Esophagus squamous epithelium (tissue), 5 donors: ENCODE measurements around the gene ARMC5. TPM values are rescaled to one million over a fixed set of nuclear protein-coding genes. Genes with fewer than 3 reads are reported as not detected.
"Not testable (repeated sequence)": the region's sequence is repeated elsewhere in the genome, so short reads cannot be mapped to it uniquely, and the experiment has no call there.

Source experiments
- DNase-seq: peaks from one replicate; lab custom pipeline; 2025; lab: John Stamatoyannopoulos, UW
- H3K27ac ChIP-seq, 4 donors: fragments of 200-600 bp; sonication (generic); one replicate each; pipeline ENCODE4 v1.5.1; 2016 to 2019; ENCODE audit warnings: mild to moderate bottlenecking in 1 of 4
- H3K27me3 ChIP-seq, 4 donors: fragments of 200-600 bp; sonication (generic); 1 replicate in 3 of 4; 2 replicates in 1 of 4; pipeline versions ENCODE4 v1.5.1 to v1.6.0; 2017 to 2021; ENCODE audit warnings: antibody characterized with exemption in 1 of 4
- H3K36me3 ChIP-seq, 3 donors: fragments of 200-600 bp; sonication (generic); one replicate each; pipeline ENCODE4 v1.5.1; 2016 to 2019
- H3K4me1 ChIP-seq, 3 donors: fragments of 200-600 bp; sonication (generic); one replicate each; pipeline ENCODE4 v1.5.1; 2017 to 2019
- H3K4me3 ChIP-seq, 4 donors: fragments of 200-600 bp; sonication (generic); 1 replicate in 3 of 4; 2 replicates in 1 of 4; pipeline ENCODE4 v1.5.1; 2016 to 2019; ENCODE audit warnings: mild to moderate bottlenecking in 2 of 4, moderate library complexity in 1 of 4
- H3K9me3 ChIP-seq, 3 donors: fragments of 200-600 bp; sonication (generic); one replicate each; pipeline ENCODE4 v1.5.1; 2016 to 2019
- POLR2A ChIP-seq, 4 donors: fragments of 450-650 bp; IDR thresholded peaks; one replicate each; pipeline ENCODE4 v1.6.1; 2017; ENCODE audit warnings: antibody characterized with exemption in 4 of 4, mild to moderate bottlenecking in 4 of 4, moderate library complexity in 3 of 4
- WGBS, 2 donors: methylation state at CpG; one replicate each; pipeline ENCODE4 v1.1.5; 2018; 5-methylcytosine and 5-hydroxymethylcytosine counted together
- intact Hi-C: fragments of 100-400 bp; cut with DNase I; formaldehyde crosslinking; loops from one replicate; pipeline ENCODE4 v1.15.0; 2022
- total RNA-seq, 4 donors: library from RNA; depleted of rRNA; stranded (reverse); fragments of >200 nt; gene quantifications; one replicate each; pipeline ENCODE4 v1.1.0, GENCODE V29; 2016
- TF ChIP-seq, protein P1 (sequence below), 6 experiments: fragments of 450-650 bp in 4 of 6; fragments of 200-600 bp in 2 of 6; sonication (generic) in 2 of 6; IDR thresholded peaks; one replicate each; pipeline ENCODE4 v1.5.1; 2016 to 2019; ENCODE audit warnings: antibody characterized with exemption in 6 of 6, mild to moderate bottlenecking in 4 of 6, moderate library complexity in 4 of 6
- donor health status: DM: yes; HTN: yes; CAD: no.

The ARMC5 gene
- total RNA-seq, 4 donors from 2014 or later = 5.9 to 14.8 (median 9.7) TPM

DNA sequence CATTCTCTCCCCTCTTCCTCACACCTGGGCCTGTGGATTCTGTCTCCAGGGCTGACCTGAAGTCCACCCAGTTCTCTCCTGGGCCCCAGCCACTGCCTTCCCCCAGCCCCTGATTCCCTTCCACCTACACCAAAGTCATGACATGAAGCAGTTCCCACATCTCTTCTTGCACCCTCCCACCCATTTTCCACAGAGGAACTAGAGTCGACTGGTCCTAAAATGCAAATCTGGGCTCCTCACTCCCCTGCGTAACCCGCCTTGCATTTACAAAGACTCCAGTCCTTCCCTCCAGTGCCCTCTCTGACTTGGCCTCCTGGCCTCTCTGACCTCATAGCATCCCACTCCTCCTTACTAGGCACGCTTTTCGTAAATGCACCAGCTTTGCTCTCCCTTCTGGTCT, 45.9 kb upstream of the ARMC5 start:
- peaks cover 0 to 45% (median 0%) of the 10 kb centered on the region in 4 donors for H3K27me3 ChIP-seq
- H3K4me1 ChIP-seq = no peaks in the 10 kb centered on the region
- no peaks in the 10 kb centered on the region for H3K36me3 ChIP-seq
- H3K27ac ChIP-seq = no peak overlapping the region
- WGBS, 2 donors = 83 to 94% methylated on average over 5 of the region's 5 CpGs
- intact Hi-C loops = no loop called here
- no peak for TF ChIP-seq POLR2A (IDR thresholded peaks at IDR 0.05)
- TF ChIP-seq, protein P1, sequence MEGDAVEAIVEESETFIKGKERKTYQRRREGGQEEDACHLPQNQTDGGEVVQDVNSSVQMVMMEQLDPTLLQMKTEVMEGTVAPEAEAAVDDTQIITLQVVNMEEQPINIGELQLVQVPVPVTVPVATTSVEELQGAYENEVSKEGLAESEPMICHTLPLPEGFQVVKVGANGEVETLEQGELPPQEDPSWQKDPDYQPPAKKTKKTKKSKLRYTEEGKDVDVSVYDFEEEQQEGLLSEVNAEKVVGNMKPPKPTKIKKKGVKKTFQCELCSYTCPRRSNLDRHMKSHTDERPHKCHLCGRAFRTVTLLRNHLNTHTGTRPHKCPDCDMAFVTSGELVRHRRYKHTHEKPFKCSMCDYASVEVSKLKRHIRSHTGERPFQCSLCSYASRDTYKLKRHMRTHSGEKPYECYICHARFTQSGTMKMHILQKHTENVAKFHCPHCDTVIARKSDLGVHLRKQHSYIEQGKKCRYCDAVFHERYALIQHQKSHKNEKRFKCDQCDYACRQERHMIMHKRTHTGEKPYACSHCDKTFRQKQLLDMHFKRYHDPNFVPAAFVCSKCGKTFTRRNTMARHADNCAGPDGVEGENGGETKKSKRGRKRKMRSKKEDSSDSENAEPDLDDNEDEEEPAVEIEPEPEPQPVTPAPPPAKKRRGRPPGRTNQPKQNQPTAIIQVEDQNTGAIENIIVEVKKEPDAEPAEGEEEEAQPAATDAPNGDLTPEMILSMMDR (IDR thresholded peaks at IDR 0.05) = no peak
- DNase-seq = no peak
- no peak overlapping the region for H3K4me3 ChIP-seq
- H3K9me3 ChIP-seq = no peaks in the 10 kb centered on the region

DNA sequence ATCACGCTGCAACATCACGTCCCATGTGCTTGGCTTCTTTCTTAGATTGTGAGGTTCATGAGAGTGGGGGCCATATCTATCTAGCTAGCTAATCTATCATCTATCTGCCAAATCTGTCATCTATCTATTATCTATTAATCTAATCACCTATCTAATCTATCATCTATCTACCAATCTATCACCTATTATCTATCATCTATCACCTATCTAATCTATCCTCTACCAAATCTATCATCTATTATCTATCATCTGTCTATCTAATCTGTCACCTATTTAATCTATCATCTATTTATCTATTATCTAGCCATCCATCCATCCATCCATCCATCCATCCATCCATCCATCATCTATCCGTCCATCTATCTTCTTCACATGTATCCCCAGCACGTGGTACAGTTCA, 45.4 kb upstream of the ARMC5 start:
- H3K36me3 ChIP-seq = no peaks in the 10 kb centered on the region
- intact Hi-C loops = no loop called here
- H3K27ac ChIP-seq = no peak overlapping the region
- peaks cover 0 to 50% (median 0%) of the 10 kb centered on the region in 4 donors for H3K27me3 ChIP-seq
- H3K9me3 ChIP-seq = no peaks in the 10 kb centered on the region
- no peak for DNase-seq
- no peaks in the 10 kb centered on the region for H3K4me1 ChIP-seq
- WGBS, 2 donors = 82 to 89% methylated on average over 4 of the region's 4 CpGs
- no peak overlapping the region for H3K4me3 ChIP-seq
- TF ChIP-seq, protein P1 (IDR thresholded peaks at IDR 0.05) = no peak
- TF ChIP-seq POLR2A (IDR thresholded peaks at IDR 0.05) = no peak

DNA sequence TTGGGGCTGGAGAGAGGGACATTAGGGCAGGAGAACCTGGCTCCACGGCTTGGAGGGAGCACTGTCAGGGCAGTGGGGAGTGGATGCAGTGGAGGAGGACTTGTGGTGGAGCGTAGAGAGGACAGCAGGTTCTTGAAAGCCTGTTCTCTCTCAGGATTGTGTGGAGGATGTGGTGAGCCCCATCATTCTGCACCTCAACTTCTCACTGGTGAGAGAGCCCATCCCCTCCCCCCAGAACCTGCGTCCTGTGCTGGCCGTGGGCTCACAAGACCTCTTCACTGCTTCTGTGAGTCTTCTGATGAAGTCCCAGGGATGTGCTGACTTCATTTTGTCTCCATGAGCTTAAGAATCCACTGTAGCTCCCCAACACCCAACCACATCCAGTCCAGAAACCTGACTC, 44.6 kb upstream of the ARMC5 start:
- Histone ChIP-seq H3K9me3 (no peaks in the 10 kb centered on the region), H3K4me3 (no peak overlapping the region), H3K4me1 (no peaks in the 10 kb centered on the region), H3K36me3 (no peaks in the 10 kb centered on the region), H3K27me3 (peaks cover 0 to 55% (median 0%) of the 10 kb centered on the region in 4 donors), H3K27ac (no peak overlapping the region)
- DNase-seq = no peak
- 70 to 72% methylated on average over 4 of the region's 4 CpGs for WGBS, 2 donors
- intact Hi-C loops = no loop called here
- TF ChIP-seq, protein P1 (IDR thresholded peaks at IDR 0.05) = no peak

DNA sequence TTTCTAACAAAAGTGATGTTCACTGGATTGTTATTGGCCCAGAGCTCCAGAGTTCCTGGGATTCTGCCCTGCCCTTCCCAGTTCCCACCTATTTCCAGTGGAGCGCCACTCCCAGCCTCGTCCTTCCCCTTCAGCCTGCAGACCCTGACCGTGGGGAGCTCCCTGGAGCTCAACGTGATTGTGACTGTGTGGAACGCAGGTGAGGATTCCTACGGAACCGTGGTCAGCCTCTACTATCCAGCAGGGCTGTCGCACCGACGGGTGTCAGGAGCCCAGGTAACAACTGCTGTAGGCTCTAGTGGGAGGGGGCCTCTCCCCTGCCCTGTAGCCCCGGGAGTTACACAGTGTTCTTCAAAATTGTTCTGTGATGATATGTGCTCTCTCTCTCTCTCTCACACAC, 42.9 kb upstream of the ARMC5 start:
- DNase-seq = no peak
- intact Hi-C loops = no loop called here
- H3K27me3 ChIP-seq = peaks cover 0 to 58% (median 0%) of the 10 kb centered on the region in 4 donors
- H3K27ac ChIP-seq = no peak overlapping the region
- no peaks in the 10 kb centered on the region for H3K9me3 ChIP-seq
- no peak overlapping the region for H3K4me3 ChIP-seq
- 75 to 82% methylated on average over 9 to 11 of the region's 11 CpGs for WGBS, 2 donors
- H3K36me3 ChIP-seq = no peaks in the 10 kb centered on the region
- H3K4me1 ChIP-seq = no peaks in the 10 kb centered on the region
- TF ChIP-seq, protein P1 (IDR thresholded peaks at IDR 0.05) = no peak
- no peak for TF ChIP-seq POLR2A (IDR thresholded peaks at IDR 0.05)

DNA sequence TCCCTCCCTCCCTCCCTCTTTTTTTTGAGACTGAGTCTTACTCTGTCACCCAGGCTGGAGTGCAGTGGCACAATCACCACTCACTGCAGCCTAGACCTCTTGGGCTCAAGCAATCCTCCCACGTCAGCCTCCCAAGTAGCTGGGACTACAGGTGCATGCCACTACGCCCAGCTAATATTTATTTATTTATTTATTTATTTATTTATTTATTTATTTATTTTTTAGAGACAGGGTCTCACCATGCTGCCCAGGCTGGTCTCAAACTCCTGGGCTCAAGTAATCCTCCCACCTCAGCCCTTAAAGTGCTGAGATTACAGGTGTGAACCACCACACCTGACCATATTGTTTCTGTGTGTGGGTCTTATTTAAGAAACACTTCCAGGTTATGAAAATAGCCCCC, 42.3 kb upstream of the ARMC5 start:
- DNase-seq, H3K4me1 ChIP-seq, H3K9me3 ChIP-seq, H3K4me3 ChIP-seq, intact Hi-C loops, H3K36me3 ChIP-seq, H3K27ac ChIP-seq: not testable (repeated sequence)
- peaks cover 0 to 63% (median 0%) of the 10 kb centered on the region in 4 donors for H3K27me3 ChIP-seq
- 77 to 85% methylated on average over 2 of the region's 2 CpGs for WGBS, 2 donors

DNA sequence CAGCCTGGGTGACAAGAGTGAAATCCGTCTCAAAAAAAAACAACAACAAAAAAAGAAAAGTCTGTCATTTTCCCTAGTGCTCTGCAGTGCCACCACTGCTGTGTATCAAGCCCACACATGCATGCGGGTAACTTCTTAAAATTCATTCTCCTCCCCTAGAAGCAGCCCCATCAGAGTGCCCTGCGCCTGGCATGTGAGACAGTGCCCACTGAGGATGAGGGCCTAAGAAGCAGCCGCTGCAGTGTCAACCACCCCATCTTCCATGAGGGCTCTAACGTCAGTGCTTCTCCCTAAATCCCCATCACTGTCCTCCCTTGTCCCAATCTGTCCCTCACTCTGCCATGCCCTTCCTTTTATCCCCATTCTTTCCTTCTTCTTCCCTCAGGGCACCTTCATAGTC, 41.4 kb upstream of the ARMC5 start:
- 89 to 92% methylated on average over 5 of the region's 5 CpGs for WGBS, 2 donors
- no peaks in the 10 kb centered on the region for H3K4me1 ChIP-seq
- no peak for TF ChIP-seq POLR2A (IDR thresholded peaks at IDR 0.05)
- TF ChIP-seq, protein P1 (IDR thresholded peaks at IDR 0.05) = no peak
- H3K27ac ChIP-seq = no peak overlapping the region
- H3K4me3 ChIP-seq = no peak overlapping the region
- no peaks in the 10 kb centered on the region for H3K9me3 ChIP-seq
- no peak for DNase-seq
- no peaks in the 10 kb centered on the region for H3K36me3 ChIP-seq
- intact Hi-C loops = no loop called here
- H3K27me3 ChIP-seq = peaks cover 0 to 70% (median 0%) of the 10 kb centered on the region in 4 donors
